SH-SY5Y (cell line): ENCODE data around the gene FOCAD.

Experiments used
- GATA2 ChIP-seq: IDR thresholded peaks from 2 replicates; pipeline ENCODE4 v1.6.1; 2011; ENCODE audit warnings: mild to moderate bottlenecking, low read depth, low read length
- GATA3 ChIP-seq: IDR thresholded peaks from 2 replicates; pipeline ENCODE4 v1.6.1; 2011; ENCODE audit warnings: low read depth, mild to moderate bottlenecking, low read length, moderate library complexity

DNA sequence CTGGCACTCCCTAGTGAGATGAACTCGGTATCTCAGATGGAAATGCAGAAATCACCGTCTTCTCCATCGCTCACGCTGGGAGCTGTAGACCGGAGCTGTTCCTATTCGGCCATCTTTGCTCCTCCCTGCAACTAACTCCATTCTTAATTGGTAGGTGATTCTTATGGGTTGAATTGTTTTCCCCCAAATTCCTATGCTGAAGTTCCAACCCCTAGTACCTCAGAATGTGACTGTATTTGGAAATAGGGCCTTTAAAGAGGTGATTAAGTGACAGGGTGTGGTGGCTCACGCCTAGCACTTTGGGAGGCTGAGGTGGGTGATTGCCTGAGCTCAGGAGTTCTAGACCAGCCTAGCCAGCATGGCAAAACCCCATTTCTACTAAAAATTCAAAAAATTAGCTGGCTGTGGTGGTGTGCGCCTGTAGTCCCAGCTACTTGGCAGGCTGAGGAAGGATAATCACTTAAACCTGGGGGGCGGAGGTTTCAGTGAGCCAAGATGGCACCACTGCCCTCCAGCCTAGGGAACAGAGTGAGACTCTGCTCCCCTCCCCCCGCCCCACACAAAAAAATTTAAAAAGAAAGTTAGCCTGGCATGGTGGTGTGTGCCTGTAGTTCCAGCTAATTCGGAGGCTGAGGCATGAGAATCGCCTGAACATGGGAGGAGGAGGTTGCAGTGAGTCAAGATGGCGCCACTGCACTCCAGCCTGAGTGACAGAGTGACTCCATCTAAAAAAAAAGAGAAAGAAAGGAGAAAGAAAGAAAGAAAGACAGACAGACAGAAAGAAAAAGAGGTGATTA, 25.2 kb upstream of the FOCAD start:
- TF ChIP-seq GATA2: no peak
- no peak for TF ChIP-seq GATA3
